HepG2 (cell line): ENCODE measurements around the gene NME7. TPM values are rescaled to one million over a fixed set of nuclear protein-coding genes. Genes with fewer than 3 reads are reported as not detected.

ENCODE experiments used
- CBX5 ChIP-seq: sonication (generic); formaldehyde crosslinking; IDR thresholded peaks from 2 replicates; pipeline ENCODE4 v1.4.0; 2020; ENCODE audit warnings: missing genetic modification reagents, borderline replicate concordance
- HMGXB3 ChIP-seq: sonication (generic); formaldehyde crosslinking; IDR thresholded peaks from 2 replicates; pipeline ENCODE4 v1.4.0; 2020; ENCODE audit warnings: missing genetic modification reagents, borderline replicate concordance
- SMAD9 ChIP-seq: sonication (generic); formaldehyde crosslinking; IDR thresholded peaks from 2 replicates; pipeline ENCODE4 v1.5.1; 2020; ENCODE audit warnings: mild to moderate bottlenecking, missing genetic modification reagents
- SRY ChIP-seq: sonication (generic); formaldehyde crosslinking; IDR thresholded peaks from 2 replicates; pipeline ENCODE4 v1.8.0; 2022; ENCODE audit warnings: mild to moderate bottlenecking, missing genetic modification reagents
- TAF15 ChIP-seq: fragments of 200-400 bp; formaldehyde crosslinking; IDR thresholded peaks from one replicate; pipeline ENCODE4 v1.6.1; 2018; ENCODE audit warnings: mild to moderate bottlenecking, low read depth, low read length; ENCODE audit not compliant: poor library complexity, severe bottlenecking
- ZBED4 ChIP-seq: sonication (generic); formaldehyde crosslinking; IDR thresholded peaks from 2 replicates; pipeline ENCODE4 v1.4.0; 2020; ENCODE audit warnings: missing genetic modification reagents, borderline replicate concordance
- ZNF30 ChIP-seq: sonication (generic); formaldehyde crosslinking; IDR thresholded peaks from 2 replicates; pipeline ENCODE4 v1.5.0; 2020; ENCODE audit warnings: mild to moderate bottlenecking, missing genetic modification reagents
- ZNF441 ChIP-seq: sonication (generic); formaldehyde crosslinking; IDR thresholded peaks from 2 replicates; pipeline ENCODE4 v1.7.0; 2021; ENCODE audit warnings: missing genetic modification reagents, borderline replicate concordance
- ZNF75D ChIP-seq: sonication (generic); formaldehyde crosslinking; IDR thresholded peaks from 2 replicates; pipeline ENCODE4 v1.8.1; 2023; ENCODE audit warnings: missing genetic modification reagents, mild to moderate bottlenecking, borderline replicate concordance
- polyA plus RNA-seq, 8 experiments: library from polyadenylated mRNA; depleted of rRNA in 3 of 8; stranded (reverse) in 7 of 8; unstranded in 1 of 8; fragments of >200 nt; fragmentation: Illumina TruSeq in 4 of 8; extraction: Trizol in 4 of 8; gene quantifications; 2 replicates each; pipeline versions ENCODE4 v1.2.1 to v1.2.3, GENCODE V29; 2011 to 2016; ENCODE audit warnings: low read depth in 4 of 8, missing spikeins in 1 of 8, mixed read lengths in 1 of 8; ENCODE audit not compliant: insufficient read depth in 1 of 8
- total RNA-seq, 5 experiments: library from RNA; depleted of rRNA; stranded (reverse); fragments of >200 nt; fragmentation: Illumina TruSeq; extraction: Trizol; gene quantifications; 2 replicates each; pipeline ENCODE4 v1.2.3, GENCODE V29; 2016; ENCODE audit warnings: low read depth in 1 of 5

The NME7 gene
- total and polyA plus RNA-seq, 2 of the 13 experiments (the other 11 are each of a cell fraction or from before 2014, with no cell fraction given) = 9.4 to 22.5 TPM

- no peak for TF ChIP-seq HMGXB3 (CRISPR knock-in tag)
- TF ChIP-seq ZNF441 (CRISPR knock-in tag) = no peak
- TF ChIP-seq ZNF75D (CRISPR knock-in tag) = no peak
- TF ChIP-seq ZBED4 (CRISPR knock-in tag) = no peak
- no peak for TF ChIP-seq SMAD9 (CRISPR knock-in tag)
- no peak for TF ChIP-seq SRY
- no peak for TF ChIP-seq CBX5
- TF ChIP-seq ZNF30 = no peak
- no peak for TF ChIP-seq TAF15
These were observed 130.7 kb downstream of the NME7 start (continued) for GRCh38 chr1:169236880-169237279.
